GM10847 (cell line): ENCODE measurements around the gene SLMAP.

Experiments used
- POLR2A ChIP-seq: IDR thresholded peaks from 2 replicates; pipeline ENCODE4 v1.6.1; 2011; ENCODE audit not compliant: insufficient read length; ENCODE audit errors: extremely low read depth

The SLMAP gene

GRCh38 chr3:57832486-57832885, 76.4 kb downstream of the SLMAP start:
- no peak for TF ChIP-seq POLR2A

- no peak for TF ChIP-seq POLR2A
Measured at GRCh38 chr3:57832900-57833313, 76.8 kb downstream of the SLMAP start.

- TF ChIP-seq POLR2A = no peak
Measured at GRCh38 chr3:57833763-57834162, 77.7 kb downstream of the SLMAP start.

- TF ChIP-seq POLR2A = no peak
Measured at GRCh38 chr3:57837686-57838085, 81.6 kb downstream of the SLMAP start.

- no peak for TF ChIP-seq POLR2A
Measured at GRCh38 chr3:57838627-57839026, 82.5 kb downstream of the SLMAP start.

GRCh38 chr3:57840473-57840872, 84.4 kb downstream of the SLMAP start:
- no peak for TF ChIP-seq POLR2A

GRCh38 chr3:57841818-57842217, 85.7 kb downstream of the SLMAP start:
- TF ChIP-seq POLR2A = no peak

- no peak for TF ChIP-seq POLR2A
Measured at GRCh38 chr3:57848177-57848738, 92.1 kb downstream of the SLMAP start.

GRCh38 chr3:57851304-57851703, 95.2 kb downstream of the SLMAP start:
- no peak for TF ChIP-seq POLR2A

- no peak for TF ChIP-seq POLR2A
Measured at GRCh38 chr3:57852896-57853295, 96.8 kb downstream of the SLMAP start.

- TF ChIP-seq POLR2A = no peak
Measured at GRCh38 chr3:57855281-57855680, 99.2 kb downstream of the SLMAP start.

GRCh38 chr3:57855943-57856342, 99.8 kb downstream of the SLMAP start:
- no peak for TF ChIP-seq POLR2A

GRCh38 chr3:57856675-57857074, 100.6 kb downstream of the SLMAP start:
- no peak for TF ChIP-seq POLR2A

- no peak for TF ChIP-seq POLR2A
Measured at GRCh38 chr3:57862894-57863293, 106.8 kb downstream of the SLMAP start.

- no peak for TF ChIP-seq POLR2A
Measured at GRCh38 chr3:57863380-57863779, 107.3 kb downstream of the SLMAP start.

- TF ChIP-seq POLR2A = no peak
Measured at GRCh38 chr3:57864853-57865252, 108.7 kb downstream of the SLMAP start.

GRCh38 chr3:57872606-57873005, 116.5 kb downstream of the SLMAP start:
- TF ChIP-seq POLR2A = no peak

- no peak for TF ChIP-seq POLR2A
Measured at GRCh38 chr3:57876632-57877031, 120.5 kb downstream of the SLMAP start.

- TF ChIP-seq POLR2A = no peak
Measured at GRCh38 chr3:57877116-57877515, 121.0 kb downstream of the SLMAP start.
